NB4 (cell line): ENCODE results near the gene BACE2.

Experiments used
- CTCF ChIP-seq: IDR thresholded peaks from one replicate; pipeline ENCODE4 v1.5.1; 2012; ENCODE audit warnings: low read depth, low read length
- POLR2A ChIP-seq: IDR thresholded peaks from 2 replicates; pipeline ENCODE4 v1.6.1; 2011; ENCODE audit warnings: mild to moderate bottlenecking; ENCODE audit not compliant: insufficient read length; ENCODE audit errors: extremely low read depth

DNA sequence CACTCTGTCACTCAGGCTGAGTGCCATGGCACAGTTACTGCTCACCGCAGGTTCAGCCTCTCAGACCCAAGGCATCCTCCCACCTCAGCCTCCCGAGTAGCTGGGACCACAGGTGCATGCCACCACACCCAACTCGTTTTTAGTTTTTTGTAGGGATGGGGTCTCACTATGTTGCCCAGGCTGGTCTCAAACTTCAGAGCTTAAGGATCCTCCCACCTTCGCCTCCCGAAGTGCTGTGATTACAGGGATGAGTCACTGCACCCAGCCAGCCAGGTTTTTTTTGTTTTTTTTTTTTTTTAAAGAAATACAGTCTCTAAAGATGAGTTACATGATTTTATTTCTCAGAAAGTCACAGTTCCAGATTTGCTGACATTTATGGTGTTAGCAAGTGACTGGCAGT lies 29.0 kb downstream of the BACE2 start:
- TF ChIP-seq CTCF = no peak
- no peak for TF ChIP-seq POLR2A
